IMR-90 (cell line): ENCODE results near the gene UBASH3A. TPM values are rescaled to one million over a fixed set of nuclear protein-coding genes. Genes with fewer than 3 reads are reported as not detected.

Experiments
- ATAC-seq: fragments of 200-7000 bp; cut with Tn5 transposase; 2 replicates; pipeline ENCODE4 v1.9.1; 2020; ENCODE audit warnings: low read depth, mild to moderate bottlenecking, moderate library complexity
- BruUV-seq: library from RNA; stranded (reverse); fragments of 400-500 nt; replicated peaks from 2 replicates; lab custom pipeline; 2021; lab: Mats Ljungman, UMichigan
- CTCF ChIA-PET: fragments of 300-600 bp; formaldehyde crosslinking; extraction: SDS; loops from one replicate; lab custom pipeline; 2021; ENCODE audit warnings: antibody characterized with exemption; lab: Yijun Ruan, JAX
- POLR2A ChIA-PET: fragments of 300-600 bp; sonication (Branson Sonifier 250); formaldehyde crosslinking; loops from one replicate; lab custom pipeline; 2022; ENCODE audit warnings: antibody characterized with exemption; ENCODE audit not compliant: unreplicated experiment; lab: Charles Lee
- DNase-seq: peaks from one replicate; pipeline ENCODE4 v3.0.0; 2013
- H2AFZ ChIP-seq: replicated peaks from 2 replicates; pipeline ENCODE3; 2013; ENCODE audit warnings: low read length, mild to moderate bottlenecking; ENCODE audit not compliant: poor library complexity
- H2AK5ac ChIP-seq: 2 replicates; pipeline ENCODE4 v1.6.1; 2013; ENCODE audit warnings: low read depth, low read length, inconsistent platforms
- H2AK9ac ChIP-seq: replicated peaks from 2 replicates; pipeline ENCODE3; 2013; ENCODE audit warnings: mild to moderate bottlenecking, low read depth, low read length, moderate library complexity; ENCODE audit not compliant: poor library complexity
- H2BK120ac ChIP-seq: 2 replicates; pipeline ENCODE4 v1.6.1; 2013; ENCODE audit warnings: low read depth, low read length, inconsistent platforms
- H2BK15ac ChIP-seq: 3 replicates; pipeline ENCODE4 v1.6.1; 2013; ENCODE audit warnings: low read depth, low read length, inconsistent platforms
- H2BK20ac ChIP-seq: 2 replicates; pipeline ENCODE4 v1.6.1; 2013; ENCODE audit warnings: low read depth, mild to moderate bottlenecking, inconsistent platforms, low read length, moderate library complexity
- H2BK5ac ChIP-seq: 2 replicates; pipeline ENCODE4 v1.6.1; 2013; ENCODE audit warnings: mild to moderate bottlenecking, low read depth, low read length, inconsistent platforms; ENCODE audit not compliant: poor library complexity, severe bottlenecking
- H3K14ac ChIP-seq: replicated peaks from 2 replicates; pipeline ENCODE4 v1.6.1; 2013; ENCODE audit warnings: low read depth, low read length, inconsistent platforms
- H3K18ac ChIP-seq: 2 replicates; pipeline ENCODE4 v1.6.1; 2013; ENCODE audit warnings: low read depth, low read length, control low read depth
- H3K23ac ChIP-seq: 2 replicates; pipeline ENCODE4 v1.6.1; 2013; ENCODE audit warnings: low read depth, low read length, inconsistent platforms
- H3K27ac ChIP-seq: 2 replicates; pipeline ENCODE4 v1.5.1; 2013; ENCODE audit warnings: mild to moderate bottlenecking, control low read depth, low read length; ENCODE audit not compliant: insufficient read depth
- H3K27me3 ChIP-seq: 2 replicates; pipeline ENCODE4 v1.6.1; 2013; ENCODE audit warnings: low read length; ENCODE audit not compliant: control insufficient read depth, insufficient read depth
- H3K36me3 ChIP-seq: 2 replicates; pipeline ENCODE4 v1.6.1; 2013; ENCODE audit warnings: low read length, mixed read lengths; ENCODE audit not compliant: control insufficient read depth, insufficient read depth
- H3K4ac ChIP-seq: 2 replicates; pipeline ENCODE4 v1.6.1; 2013; ENCODE audit warnings: low read depth, low read length, inconsistent platforms
- H3K4me1 ChIP-seq: 2 replicates; pipeline ENCODE4 v1.6.1; 2013; ENCODE audit warnings: low read length, mixed read lengths; ENCODE audit not compliant: control insufficient read depth, insufficient read depth
- H3K4me2 ChIP-seq: 2 replicates; pipeline ENCODE4 v1.6.1; 2013; ENCODE audit warnings: low read depth, mild to moderate bottlenecking, control low read depth, low read length, moderate library complexity
- H3K4me3 ChIP-seq: 2 replicates; pipeline ENCODE4 v1.5.1; 2013; ENCODE audit warnings: low read depth, mild to moderate bottlenecking, control low read depth, low read length, moderate library complexity; ENCODE audit not compliant: insufficient read depth
- H3K56ac ChIP-seq: 2 replicates; pipeline ENCODE4 v1.6.1; 2013; ENCODE audit warnings: low read length, inconsistent platforms; ENCODE audit not compliant: insufficient read depth; ENCODE audit errors: extremely low read depth
- H3K79me1 ChIP-seq, 2 experiments: 2 replicates each; pipeline ENCODE4 v1.6.1; 2013; ENCODE audit warnings: low read length in 2 of 2, inconsistent platforms in 1 of 2, low read depth in 1 of 2
- H3K9ac ChIP-seq: 2 replicates; pipeline ENCODE4 v1.6.1; 2013; ENCODE audit warnings: low read depth, low read length, control low read depth
- H3K9me1 ChIP-seq: 2 replicates; pipeline ENCODE4 v1.6.1; 2013; ENCODE audit warnings: low read length, inconsistent platforms; ENCODE audit not compliant: insufficient read depth
- H3K9me3 ChIP-seq: 2 replicates; pipeline ENCODE4 v1.6.1; 2013; ENCODE audit warnings: low read length; ENCODE audit not compliant: control insufficient read depth, insufficient read depth
- H4K20me1 ChIP-seq: 2 replicates; pipeline ENCODE4 v1.6.1; 2013; ENCODE audit warnings: low read length, inconsistent platforms; ENCODE audit not compliant: insufficient read depth
- H4K5ac ChIP-seq: 2 replicates; pipeline ENCODE4 v1.6.1; 2013; ENCODE audit warnings: mild to moderate bottlenecking, low read depth, low read length, control low read depth
- H4K8ac ChIP-seq, 2 experiments: 2 replicates each; pipeline ENCODE4 v1.6.1; 2013; ENCODE audit warnings: low read depth in 2 of 2, low read length in 2 of 2, control low read depth in 1 of 2, inconsistent platforms in 1 of 2
- H4K91ac ChIP-seq: 2 replicates; pipeline ENCODE4 v1.6.1; 2013; ENCODE audit warnings: low read depth, low read length, inconsistent platforms; ENCODE audit not compliant: insufficient read depth
- FOS ChIP-seq: fragments of 150-350 bp; IDR thresholded peaks from 2 replicates; pipeline ENCODE4 v1.6.1; 2016; ENCODE audit warnings: low read depth, low read length
- MAZ ChIP-seq: IDR thresholded peaks from 2 replicates; pipeline ENCODE4 v1.6.1; 2012; ENCODE audit warnings: low read depth, mild to moderate bottlenecking, low read length, improper control_type of control experiment, moderate library complexity, borderline replicate concordance
- NFE2L2 ChIP-seq: fragments of 150-350 bp; IDR thresholded peaks from 2 replicates; pipeline ENCODE4 v1.6.1; 2016; ENCODE audit warnings: low read depth, mild to moderate bottlenecking, low read length
- RCOR1 ChIP-seq: IDR thresholded peaks from 2 replicates; pipeline ENCODE4 v1.6.1; 2012; ENCODE audit warnings: mild to moderate bottlenecking, low read length, improper control_type of control experiment; ENCODE audit not compliant: insufficient replicate concordance
- SMC3 ChIP-seq: fragments of 150-350 bp; IDR thresholded peaks from 2 replicates; pipeline ENCODE4 v1.6.1; 2016; ENCODE audit warnings: low read depth, mild to moderate bottlenecking, antibody characterized with exemption, low read length, moderate library complexity
- WGBS, 2 experiments: methylation state at CpG; one replicate each; pipeline versions ENCODE4 v1.1.5 to v1.1.7; 2013; ENCODE audit warnings: missing lambda C conversion rate in 2 of 2; ENCODE audit not compliant: insufficient read length in 1 of 2; ENCODE audit errors: extremely low coverage in 2 of 2; 5-methylcytosine and 5-hydroxymethylcytosine counted together
- dilution Hi-C: fragments of 300-500 bp; cut with HindIII; formaldehyde crosslinking; loops from one replicate; pipeline ENCODE4 v1.14.3; 2018; ENCODE audit warnings: low sequenced_read_pairs; ENCODE audit not compliant: unreplicated experiment
- in situ Hi-C: fragments of 300-500 bp; cut with MboI; formaldehyde crosslinking; loops from 3 replicates; pipeline ENCODE4 v1.14.3; 2019; ENCODE audit warnings: low sequenced_read_pairs, inconsistent platforms, mixed read lengths
- intact Hi-C: fragments of 100-400 bp; cut with micrococcal nuclease; formaldehyde crosslinking; loops from 2 replicates; pipeline ENCODE4 v1.10.0; 2022
- polyA plus RNA-seq, 3 experiments: library from polyadenylated mRNA; depleted of rRNA; stranded (reverse); fragments of >200 nt; gene quantifications; 2 replicates each; pipeline ENCODE4 v1.2.3, GENCODE V29; 2012; ENCODE audit warnings: low replicate concordance in 1 of 3
- total RNA-seq: library from RNA; depleted of rRNA; stranded (reverse); fragments of >200 nt; gene quantifications from 2 replicates; pipeline ENCODE4 v1.2.3, GENCODE V29; 2012
- TF ChIP-seq, protein P1 (sequence below): fragments of 150-350 bp; IDR thresholded peaks from 2 replicates; pipeline ENCODE4 v1.6.1; 2017; ENCODE audit warnings: mild to moderate bottlenecking, antibody characterized with exemption, low read length, low read depth
- TF ChIP-seq, protein P2 (sequence below): conservative IDR thresholded peaks from 2 replicates; pipeline ENCODE4 v1.5.1; 2012; ENCODE audit warnings: mild to moderate bottlenecking, low read depth, low read length, improper control_type of control experiment
- TF ChIP-seq, protein P3 (sequence below): fragments of 150-350 bp; IDR thresholded peaks from 2 replicates; pipeline ENCODE4 v1.6.1; 2016; ENCODE audit warnings: low read depth, mild to moderate bottlenecking, low read length, moderate library complexity, borderline replicate concordance

Gene UBASH3A
- total and polyA plus RNA-seq, 2 of the 4 experiments (the other 2 are of a cell fraction) = not detected

DNA sequence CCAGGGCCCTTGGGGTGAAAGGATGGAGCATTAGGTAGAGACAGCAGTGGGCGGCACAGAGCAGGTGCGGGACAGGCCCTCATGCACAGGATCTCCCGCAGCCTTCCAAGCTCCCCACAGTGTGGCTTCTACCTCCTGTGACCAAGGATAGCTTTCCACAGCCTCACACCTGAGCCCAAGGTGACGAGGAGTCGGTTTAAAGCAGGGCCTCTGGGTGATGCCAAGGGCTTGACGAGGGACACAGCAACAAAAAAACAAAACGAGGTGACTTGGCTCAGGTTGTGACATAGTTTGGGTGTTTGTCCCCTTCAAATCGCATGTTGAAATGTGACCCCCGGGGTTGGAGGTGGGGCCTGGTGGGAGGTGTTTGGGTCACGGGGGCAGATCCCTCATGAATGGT, 77.0 kb downstream of the UBASH3A start:
- intact Hi-C loops = no loop called here
- WGBS, 2 experiments = 50% methylated on average over 2 of the region's 10 CpGs; no CpG with 5 or more reads in 1 of the 2 experiments

More for the DNA sequence above, 77.0 kb downstream of the UBASH3A start:
- ATAC-seq (no peak), DNase-seq (no peak)
- no peak overlapping the region for H2AK9ac ChIP-seq
- POLR2A ChIA-PET = no interaction called here
- H3K79me1 ChIP-seq = no peaks in the 10 kb centered on the region
- no peak overlapping the region for H3K14ac ChIP-seq
- CTCF ChIA-PET = no interaction called here
- TF ChIP-seq SMC3 (no peak), RCOR1 (no peak), FOS (no peak), MAZ (no peak), NFE2L2 (no peak)
- TF ChIP-seq, protein P1, sequence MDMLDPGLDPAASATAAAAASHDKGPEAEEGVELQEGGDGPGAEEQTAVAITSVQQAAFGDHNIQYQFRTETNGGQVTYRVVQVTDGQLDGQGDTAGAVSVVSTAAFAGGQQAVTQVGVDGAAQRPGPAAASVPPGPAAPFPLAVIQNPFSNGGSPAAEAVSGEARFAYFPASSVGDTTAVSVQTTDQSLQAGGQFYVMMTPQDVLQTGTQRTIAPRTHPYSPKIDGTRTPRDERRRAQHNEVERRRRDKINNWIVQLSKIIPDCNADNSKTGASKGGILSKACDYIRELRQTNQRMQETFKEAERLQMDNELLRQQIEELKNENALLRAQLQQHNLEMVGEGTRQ = no peak
- TF ChIP-seq, protein P2, sequence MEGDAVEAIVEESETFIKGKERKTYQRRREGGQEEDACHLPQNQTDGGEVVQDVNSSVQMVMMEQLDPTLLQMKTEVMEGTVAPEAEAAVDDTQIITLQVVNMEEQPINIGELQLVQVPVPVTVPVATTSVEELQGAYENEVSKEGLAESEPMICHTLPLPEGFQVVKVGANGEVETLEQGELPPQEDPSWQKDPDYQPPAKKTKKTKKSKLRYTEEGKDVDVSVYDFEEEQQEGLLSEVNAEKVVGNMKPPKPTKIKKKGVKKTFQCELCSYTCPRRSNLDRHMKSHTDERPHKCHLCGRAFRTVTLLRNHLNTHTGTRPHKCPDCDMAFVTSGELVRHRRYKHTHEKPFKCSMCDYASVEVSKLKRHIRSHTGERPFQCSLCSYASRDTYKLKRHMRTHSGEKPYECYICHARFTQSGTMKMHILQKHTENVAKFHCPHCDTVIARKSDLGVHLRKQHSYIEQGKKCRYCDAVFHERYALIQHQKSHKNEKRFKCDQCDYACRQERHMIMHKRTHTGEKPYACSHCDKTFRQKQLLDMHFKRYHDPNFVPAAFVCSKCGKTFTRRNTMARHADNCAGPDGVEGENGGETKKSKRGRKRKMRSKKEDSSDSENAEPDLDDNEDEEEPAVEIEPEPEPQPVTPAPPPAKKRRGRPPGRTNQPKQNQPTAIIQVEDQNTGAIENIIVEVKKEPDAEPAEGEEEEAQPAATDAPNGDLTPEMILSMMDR = no peak
- TF ChIP-seq, protein P3, sequence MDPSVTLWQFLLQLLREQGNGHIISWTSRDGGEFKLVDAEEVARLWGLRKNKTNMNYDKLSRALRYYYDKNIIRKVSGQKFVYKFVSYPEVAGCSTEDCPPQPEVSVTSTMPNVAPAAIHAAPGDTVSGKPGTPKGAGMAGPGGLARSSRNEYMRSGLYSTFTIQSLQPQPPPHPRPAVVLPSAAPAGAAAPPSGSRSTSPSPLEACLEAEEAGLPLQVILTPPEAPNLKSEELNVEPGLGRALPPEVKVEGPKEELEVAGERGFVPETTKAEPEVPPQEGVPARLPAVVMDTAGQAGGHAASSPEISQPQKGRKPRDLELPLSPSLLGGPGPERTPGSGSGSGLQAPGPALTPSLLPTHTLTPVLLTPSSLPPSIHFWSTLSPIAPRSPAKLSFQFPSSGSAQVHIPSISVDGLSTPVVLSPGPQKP = no peak
- no peak overlapping the region for H2BK20ac ChIP-seq
- no peaks in the 10 kb centered on the region for H3K4me1 ChIP-seq
- H3K27me3 ChIP-seq = peaks cover 16% of the 10 kb centered on the region; the same call in 1 of the 2 replicates
- H4K8ac ChIP-seq = no peak overlapping the region
- dilution Hi-C loops = no loop called here
- no peak overlapping the region for H3K23ac ChIP-seq
- BruUV-seq = no TSS peak
- no peaks in the 10 kb centered on the region for H3K9me1 ChIP-seq
- H3K56ac ChIP-seq = no peak overlapping the region
- no peak overlapping the region for H3K4me2 ChIP-seq
- no peak overlapping the region for H4K5ac ChIP-seq
- H3K4me3 ChIP-seq = no peak overlapping the region
- no peak overlapping the region for H2BK120ac ChIP-seq
- no peak overlapping the region for H3K9ac ChIP-seq
- H2AK5ac ChIP-seq = no peak overlapping the region
- H3K36me3 ChIP-seq = no peaks in the 10 kb centered on the region
- H4K91ac ChIP-seq = no peak overlapping the region
- in situ Hi-C loops = no loop called here
- no peak overlapping the region for H2AFZ ChIP-seq
- no peak overlapping the region for H3K4ac ChIP-seq
- no peaks in the 10 kb centered on the region for H4K20me1 ChIP-seq
- no peak overlapping the region for H2BK5ac ChIP-seq
- H3K27ac ChIP-seq = no peak overlapping the region
- H3K9me3 ChIP-seq = no peaks in the 10 kb centered on the region
- no peak overlapping the region for H2BK15ac ChIP-seq
- no peak overlapping the region for H3K18ac ChIP-seq
